ENCODE measurements around the gene MRPL42. TPM values are rescaled to one million over a fixed set of nuclear protein-coding genes. Genes with fewer than 3 reads are reported as not detected.

Gene MRPL42
- total RNA-seq, 6 experiments from 2014 or later, result 66.5 to 77.6 (median 73.9) TPM

- peak; percentile 94 for DNase-seq
- TF ChIP-seq CTCF (IDR thresholded peaks at IDR 0.05), result no peak
- peak within 1 kb of the TSS; percentile 98 for H3K27ac Mint-ChIP-seq
- peak within 1 kb of the TSS; percentile 93 for H3K4me3 Mint-ChIP-seq
- H3K9me3 Mint-ChIP-seq, result no peaks in the 10 kb centered on the region
- peaks cover 51% of the 10 kb centered on the region for H3K4me1 Mint-ChIP-seq (ENCODE audit: low read depth)
- H3K27me3 Mint-ChIP-seq (ENCODE audit: insufficient read depth), result peaks cover 5% of the 10 kb centered on the region; the same call in 1 of the 2 replicates
- H3K36me3 Mint-ChIP-seq (ENCODE audit: low read depth), result peaks cover 6% of the 10 kb centered on the region
These were observed 25.5 kb upstream of the MRPL42 start, which contains the start of gene UBE2N for GRCh38 chr12:93441617-93442410. TSS of gene UBE2N (minus strand) at chr12:93441947. CDS start at chr12:93441884, 63 bp downstream.

GRCh38 chr12:93442411-93443340 is 24.6 kb upstream of the MRPL42 start:
- Mint-ChIP-seq H3K27ac (peak overlapping the region; percentile 98), H3K9me3 (no peaks in the 10 kb centered on the region), H3K36me3 (ENCODE audit: low read depth) (peaks cover 6% of the 10 kb centered on the region), H3K4me3 (peak overlapping the region; percentile 93), H3K27me3 (ENCODE audit: insufficient read depth) (peaks cover 5% of the 10 kb centered on the region; the same call in 1 of the 2 replicates), H3K4me1 (ENCODE audit: low read depth) (peaks cover 43% of the 10 kb centered on the region)
- no peak for TF ChIP-seq CTCF (IDR thresholded peaks at IDR 0.05)
- DNase-seq, result no peak

GRCh38 chr12:93443576-93443975 is 23.7 kb upstream of the MRPL42 start:
- DNase-seq, result no peak
- Mint-ChIP-seq H3K27me3 (ENCODE audit: insufficient read depth) (peaks cover 5% of the 10 kb centered on the region; the same call in 1 of the 2 replicates), H3K4me3 (no peak overlapping the region), H3K27ac (no peak overlapping the region), H3K9me3 (no peaks in the 10 kb centered on the region), H3K4me1 (ENCODE audit: low read depth) (peaks cover 34% of the 10 kb centered on the region), H3K36me3 (ENCODE audit: low read depth) (peaks cover 6% of the 10 kb centered on the region)
- no peak for TF ChIP-seq CTCF (IDR thresholded peaks at IDR 0.05)

GRCh38 chr12:93447555-93448290 is 19.6 kb upstream of the MRPL42 start:
- peaks cover 1% of the 10 kb centered on the region; the same call in 1 of the 2 replicates for H3K27me3 Mint-ChIP-seq (ENCODE audit: insufficient read depth)
- TF ChIP-seq CTCF (IDR thresholded peaks at IDR 0.05), result no peak
- no peak for DNase-seq
- no peak overlapping the region for H3K27ac Mint-ChIP-seq
- no peaks in the 10 kb centered on the region for H3K36me3 Mint-ChIP-seq (ENCODE audit: low read depth)
- no peak overlapping the region for H3K4me3 Mint-ChIP-seq
- H3K9me3 Mint-ChIP-seq, result no peaks in the 10 kb centered on the region; the same call in 1 of the 2 replicates
- H3K4me1 Mint-ChIP-seq (ENCODE audit: low read depth), result peaks cover 8% of the 10 kb centered on the region

- no peak for DNase-seq
- Mint-ChIP-seq H3K27me3 (ENCODE audit: insufficient read depth) (peaks cover 1% of the 10 kb centered on the region; the same call in 1 of the 2 replicates), H3K27ac (no peak overlapping the region), H3K36me3 (ENCODE audit: low read depth) (no peaks in the 10 kb centered on the region), H3K4me3 (no peak overlapping the region), H3K9me3 (no peaks in the 10 kb centered on the region; the same call in 1 of the 2 replicates), H3K4me1 (ENCODE audit: low read depth) (peaks cover 9% of the 10 kb centered on the region)
- TF ChIP-seq CTCF (IDR thresholded peaks at IDR 0.05), result no peak
These were observed 18.5 kb upstream of the MRPL42 start for GRCh38 chr12:93448796-93449195.

Data from HFFc6 (cell line).